Esophagus squamous epithelium (tissue), 4 donors: Measurements from ENCODE around the gene CLIP4.

Experiments
- CTCF ChIP-seq, 6 experiments: fragments of 450-650 bp in 4 of 6; fragments of 200-600 bp in 2 of 6; sonication (generic) in 2 of 6; IDR thresholded peaks; one replicate each; pipeline ENCODE4 v1.5.1; 2016 to 2019; ENCODE audit warnings: antibody characterized with exemption in 6 of 6, mild to moderate bottlenecking in 4 of 6, moderate library complexity in 4 of 6
- POLR2A ChIP-seq, 4 donors: fragments of 450-650 bp; IDR thresholded peaks; one replicate each; pipeline ENCODE4 v1.6.1; 2017; ENCODE audit warnings: antibody characterized with exemption in 4 of 4, mild to moderate bottlenecking in 4 of 4, moderate library complexity in 3 of 4

GRCh38 chr2:29191817-29192216 lies 76.6 kb downstream of the CLIP4 start:
- TF ChIP-seq POLR2A (IDR thresholded peaks at IDR 0.05) (no peak), CTCF (IDR thresholded peaks at IDR 0.05) (no peak)
